B cell (primary cell): ENCODE measurements around the gene SEMA3B.

Experiments used
- EZH2 ChIP-seq: IDR thresholded peaks from 2 replicates; pipeline ENCODE4 v1.6.1; 2012; ENCODE audit warnings: borderline replicate concordance, low read depth, mild to moderate bottlenecking, moderate library complexity, low read length; ENCODE audit not compliant: insufficient read depth, poor library complexity, severe bottlenecking
- TF ChIP-seq, protein P1 (sequence below): fragments of 200-600 bp; IDR thresholded peaks from one replicate; pipeline ENCODE4 v1.8.0; 2022; ENCODE audit warnings: antibody characterized with exemption, mild to moderate bottlenecking

DNA sequence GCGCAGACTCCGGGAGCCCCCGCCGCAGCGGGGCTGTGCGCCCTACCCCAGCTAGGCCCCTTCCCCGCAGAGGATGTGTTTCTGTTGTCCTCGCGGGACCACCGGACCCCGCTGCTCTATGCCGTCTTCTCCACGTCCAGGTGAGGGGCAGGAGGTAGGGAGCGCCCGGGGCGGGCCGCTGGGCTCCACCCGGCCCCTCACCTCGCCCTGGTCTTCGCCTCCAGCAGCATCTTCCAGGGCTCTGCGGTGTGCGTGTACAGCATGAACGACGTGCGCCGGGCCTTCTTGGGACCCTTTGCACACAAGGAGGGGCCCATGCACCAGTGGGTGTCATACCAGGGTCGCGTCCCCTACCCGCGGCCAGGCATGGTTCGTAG is 4.7 kb downstream of the SEMA3B start:
- TF ChIP-seq, protein P1, sequence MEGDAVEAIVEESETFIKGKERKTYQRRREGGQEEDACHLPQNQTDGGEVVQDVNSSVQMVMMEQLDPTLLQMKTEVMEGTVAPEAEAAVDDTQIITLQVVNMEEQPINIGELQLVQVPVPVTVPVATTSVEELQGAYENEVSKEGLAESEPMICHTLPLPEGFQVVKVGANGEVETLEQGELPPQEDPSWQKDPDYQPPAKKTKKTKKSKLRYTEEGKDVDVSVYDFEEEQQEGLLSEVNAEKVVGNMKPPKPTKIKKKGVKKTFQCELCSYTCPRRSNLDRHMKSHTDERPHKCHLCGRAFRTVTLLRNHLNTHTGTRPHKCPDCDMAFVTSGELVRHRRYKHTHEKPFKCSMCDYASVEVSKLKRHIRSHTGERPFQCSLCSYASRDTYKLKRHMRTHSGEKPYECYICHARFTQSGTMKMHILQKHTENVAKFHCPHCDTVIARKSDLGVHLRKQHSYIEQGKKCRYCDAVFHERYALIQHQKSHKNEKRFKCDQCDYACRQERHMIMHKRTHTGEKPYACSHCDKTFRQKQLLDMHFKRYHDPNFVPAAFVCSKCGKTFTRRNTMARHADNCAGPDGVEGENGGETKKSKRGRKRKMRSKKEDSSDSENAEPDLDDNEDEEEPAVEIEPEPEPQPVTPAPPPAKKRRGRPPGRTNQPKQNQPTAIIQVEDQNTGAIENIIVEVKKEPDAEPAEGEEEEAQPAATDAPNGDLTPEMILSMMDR, result no peak
- no peak for TF ChIP-seq EZH2
